Measurements from ENCODE around the gene USB1.

DNA sequence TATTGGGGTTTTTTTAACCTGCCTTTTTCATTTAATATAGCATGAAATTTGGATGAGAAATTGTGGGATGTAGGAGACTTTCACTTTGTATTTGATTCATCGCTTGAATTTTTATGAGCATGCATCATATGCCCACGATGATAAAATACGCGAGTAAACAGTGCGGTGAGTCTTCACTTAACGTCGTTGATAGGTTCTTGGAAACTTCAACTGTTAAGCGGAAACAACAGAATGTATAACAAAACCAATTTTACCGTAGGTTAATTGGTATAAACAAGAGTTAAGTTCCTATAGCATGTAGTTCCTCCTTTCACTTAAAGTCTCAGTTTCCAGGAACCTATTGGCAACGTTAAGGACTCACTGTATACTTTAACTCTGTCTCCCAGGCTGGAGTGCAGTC, 53.1 kb downstream of the USB1 start:
- TF ChIP-seq, protein P1, sequence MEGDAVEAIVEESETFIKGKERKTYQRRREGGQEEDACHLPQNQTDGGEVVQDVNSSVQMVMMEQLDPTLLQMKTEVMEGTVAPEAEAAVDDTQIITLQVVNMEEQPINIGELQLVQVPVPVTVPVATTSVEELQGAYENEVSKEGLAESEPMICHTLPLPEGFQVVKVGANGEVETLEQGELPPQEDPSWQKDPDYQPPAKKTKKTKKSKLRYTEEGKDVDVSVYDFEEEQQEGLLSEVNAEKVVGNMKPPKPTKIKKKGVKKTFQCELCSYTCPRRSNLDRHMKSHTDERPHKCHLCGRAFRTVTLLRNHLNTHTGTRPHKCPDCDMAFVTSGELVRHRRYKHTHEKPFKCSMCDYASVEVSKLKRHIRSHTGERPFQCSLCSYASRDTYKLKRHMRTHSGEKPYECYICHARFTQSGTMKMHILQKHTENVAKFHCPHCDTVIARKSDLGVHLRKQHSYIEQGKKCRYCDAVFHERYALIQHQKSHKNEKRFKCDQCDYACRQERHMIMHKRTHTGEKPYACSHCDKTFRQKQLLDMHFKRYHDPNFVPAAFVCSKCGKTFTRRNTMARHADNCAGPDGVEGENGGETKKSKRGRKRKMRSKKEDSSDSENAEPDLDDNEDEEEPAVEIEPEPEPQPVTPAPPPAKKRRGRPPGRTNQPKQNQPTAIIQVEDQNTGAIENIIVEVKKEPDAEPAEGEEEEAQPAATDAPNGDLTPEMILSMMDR (IDR thresholded peaks at IDR 0.05): no peak
- TF ChIP-seq POLR2AphosphoS5 (IDR thresholded peaks at IDR 0.05) (no peak), POLR2A (IDR thresholded peaks at IDR 0.05) (no peak), EP300 (IDR thresholded peaks at IDR 0.05; ENCODE audit: low read depth) (no peak)
